NCI-H345 (cell line): Measurements from ENCODE around the gene KIF7.
"Not testable (repeated sequence)": the region's sequence is repeated elsewhere in the genome, so short reads cannot be mapped to it uniquely, and the experiment has no call there.

Source experiments
- DNase-seq: peaks from one replicate; lab custom pipeline; 2025; lab: John Stamatoyannopoulos, UW

The KIF7 gene, protein sequence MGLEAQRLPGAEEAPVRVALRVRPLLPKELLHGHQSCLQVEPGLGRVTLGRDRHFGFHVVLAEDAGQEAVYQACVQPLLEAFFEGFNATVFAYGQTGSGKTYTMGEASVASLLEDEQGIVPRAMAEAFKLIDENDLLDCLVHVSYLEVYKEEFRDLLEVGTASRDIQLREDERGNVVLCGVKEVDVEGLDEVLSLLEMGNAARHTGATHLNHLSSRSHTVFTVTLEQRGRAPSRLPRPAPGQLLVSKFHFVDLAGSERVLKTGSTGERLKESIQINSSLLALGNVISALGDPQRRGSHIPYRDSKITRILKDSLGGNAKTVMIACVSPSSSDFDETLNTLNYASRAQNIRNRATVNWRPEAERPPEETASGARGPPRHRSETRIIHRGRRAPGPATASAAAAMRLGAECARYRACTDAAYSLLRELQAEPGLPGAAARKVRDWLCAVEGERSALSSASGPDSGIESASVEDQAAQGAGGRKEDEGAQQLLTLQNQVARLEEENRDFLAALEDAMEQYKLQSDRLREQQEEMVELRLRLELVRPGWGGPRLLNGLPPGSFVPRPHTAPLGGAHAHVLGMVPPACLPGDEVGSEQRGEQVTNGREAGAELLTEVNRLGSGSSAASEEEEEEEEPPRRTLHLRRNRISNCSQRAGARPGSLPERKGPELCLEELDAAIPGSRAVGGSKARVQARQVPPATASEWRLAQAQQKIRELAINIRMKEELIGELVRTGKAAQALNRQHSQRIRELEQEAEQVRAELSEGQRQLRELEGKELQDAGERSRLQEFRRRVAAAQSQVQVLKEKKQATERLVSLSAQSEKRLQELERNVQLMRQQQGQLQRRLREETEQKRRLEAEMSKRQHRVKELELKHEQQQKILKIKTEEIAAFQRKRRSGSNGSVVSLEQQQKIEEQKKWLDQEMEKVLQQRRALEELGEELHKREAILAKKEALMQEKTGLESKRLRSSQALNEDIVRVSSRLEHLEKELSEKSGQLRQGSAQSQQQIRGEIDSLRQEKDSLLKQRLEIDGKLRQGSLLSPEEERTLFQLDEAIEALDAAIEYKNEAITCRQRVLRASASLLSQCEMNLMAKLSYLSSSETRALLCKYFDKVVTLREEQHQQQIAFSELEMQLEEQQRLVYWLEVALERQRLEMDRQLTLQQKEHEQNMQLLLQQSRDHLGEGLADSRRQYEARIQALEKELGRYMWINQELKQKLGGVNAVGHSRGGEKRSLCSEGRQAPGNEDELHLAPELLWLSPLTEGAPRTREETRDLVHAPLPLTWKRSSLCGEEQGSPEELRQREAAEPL (N-terminal part only)

GRCh38 chr15:89654847-89655805 lies at the start of gene KIF7:
Gene KIF7, minus strand, starts transcription at chr15:89655467. Its CDS starts 2,537 bp downstream, at chr15:89652930.
- peak; percentile 52 for DNase-seq

- no peak for DNase-seq
These were observed 49.1 kb upstream of the KIF7 start for GRCh38 chr15:89704411-89704810.

DNA sequence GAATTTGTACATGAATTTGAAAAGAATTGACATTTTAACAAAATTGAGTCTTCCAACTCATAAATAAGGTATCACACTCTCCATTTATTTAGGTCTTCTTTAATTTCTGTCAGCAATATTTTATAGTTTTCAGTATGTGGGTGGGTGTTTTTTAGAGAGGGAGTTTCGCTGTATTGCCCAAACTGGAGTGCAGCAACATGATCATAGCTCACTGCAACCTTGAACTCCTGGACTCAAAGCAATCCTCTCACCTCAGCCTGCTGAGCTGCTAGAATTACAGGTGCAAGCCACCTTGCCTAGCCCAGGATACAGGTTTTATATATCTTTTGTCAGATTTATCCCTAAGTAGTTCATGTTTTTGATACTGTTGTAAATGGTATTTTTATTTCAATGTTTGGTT lies 39.9 kb upstream of the KIF7 start:
- DNase-seq: no peak

DNA sequence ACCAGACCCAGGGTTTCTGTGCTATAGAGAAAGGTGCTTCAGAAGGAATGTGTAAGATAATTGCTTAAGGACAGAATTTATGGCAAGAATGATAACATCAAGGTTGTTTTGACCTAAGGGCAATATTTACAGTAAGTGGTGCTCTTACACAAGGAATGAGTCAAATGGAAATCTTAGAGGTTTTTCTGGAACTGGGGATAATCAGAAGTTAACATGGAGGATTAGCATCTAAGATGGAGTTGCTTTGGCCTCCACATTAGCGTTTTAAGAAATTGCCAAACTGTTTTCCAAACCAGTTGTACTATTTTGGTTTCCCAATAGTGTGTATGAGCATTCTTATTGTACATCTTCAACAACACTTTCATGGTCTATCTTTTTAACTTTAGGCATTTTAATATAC lies 38.4 kb upstream of the KIF7 start:
- DNase-seq: no peak

GRCh38 chr15:89693091-89693490 lies 37.8 kb upstream of the KIF7 start:
- DNase-seq: no peak

DNA sequence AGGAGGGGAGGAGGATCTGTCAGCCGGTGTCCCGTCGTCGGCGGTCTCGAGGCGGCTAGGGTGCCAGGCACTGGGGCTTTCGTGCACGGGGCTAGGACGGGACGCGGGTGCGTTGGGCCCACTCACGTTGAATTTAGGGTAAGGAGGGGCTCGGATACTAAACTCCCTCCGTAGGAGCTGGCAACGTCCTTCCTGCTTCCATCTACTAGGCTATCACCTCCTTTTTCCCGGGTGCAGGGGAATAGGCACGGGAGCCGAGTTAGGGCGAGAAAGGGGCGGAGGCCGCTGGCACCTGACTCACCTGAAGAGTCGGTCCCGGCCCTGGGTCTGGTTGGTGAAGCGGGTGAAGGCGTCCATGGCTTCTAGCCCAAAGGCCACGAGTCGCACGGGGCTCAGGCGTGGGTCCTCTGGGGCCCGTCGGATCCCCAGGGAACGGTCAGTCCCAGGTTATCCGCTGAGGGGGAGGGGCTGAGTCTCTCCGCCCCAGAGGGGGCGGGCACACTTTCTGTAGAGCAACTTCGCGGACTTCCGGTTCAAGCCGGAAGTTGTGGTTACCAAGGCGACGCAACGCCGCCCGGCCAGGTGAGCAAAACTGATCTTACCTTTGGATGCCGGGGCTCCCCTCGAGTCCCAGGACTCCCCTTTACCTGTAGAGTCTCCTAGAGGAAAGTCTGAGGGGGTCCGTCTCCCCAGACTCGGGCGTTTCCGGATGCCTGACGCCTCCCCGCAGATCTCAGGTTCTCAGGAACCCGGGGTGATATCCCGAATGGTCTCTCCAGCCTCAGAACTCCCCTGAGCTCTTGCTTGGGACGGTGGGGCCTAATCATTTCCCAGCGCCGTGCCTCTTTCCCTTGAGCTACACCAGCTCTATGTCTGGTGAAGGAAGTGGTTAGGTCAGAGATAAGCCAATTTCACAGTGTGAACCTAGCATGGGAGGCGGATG lies 35.3 kb upstream of the KIF7 start, which contains the start of the genes PEX11A and WDR93:
Gene PEX11A (minus strand): TSS at position 479 of the 943 bp plus-strand sequence. CDS start 122 bp downstream, at position 357.
Gene WDR93 (plus strand): TSS at position 536 of the 943 bp plus-strand sequence. CDS start 10,936 bp downstream, outside the sequence.
- DNase-seq: peak; percentile 76

DNA sequence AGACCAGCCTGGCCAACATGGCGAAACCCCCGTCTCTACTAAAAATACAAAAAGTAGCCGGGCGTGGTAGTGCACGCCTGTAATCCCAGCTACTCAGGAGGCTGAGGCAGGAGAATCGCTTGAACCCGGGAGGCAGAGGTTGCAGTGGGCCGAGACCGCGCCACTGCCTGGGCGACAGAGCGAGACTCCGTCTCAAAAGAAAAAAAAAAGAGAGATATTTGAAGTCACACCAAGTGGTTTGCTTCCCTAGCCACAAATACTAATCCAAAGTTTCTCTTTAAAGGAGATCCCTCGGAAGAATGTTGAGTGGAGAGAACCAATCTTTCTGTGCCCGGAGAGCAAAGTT lies 34.6 kb upstream of the KIF7 start:
- not testable (repeated sequence) for DNase-seq

DNA sequence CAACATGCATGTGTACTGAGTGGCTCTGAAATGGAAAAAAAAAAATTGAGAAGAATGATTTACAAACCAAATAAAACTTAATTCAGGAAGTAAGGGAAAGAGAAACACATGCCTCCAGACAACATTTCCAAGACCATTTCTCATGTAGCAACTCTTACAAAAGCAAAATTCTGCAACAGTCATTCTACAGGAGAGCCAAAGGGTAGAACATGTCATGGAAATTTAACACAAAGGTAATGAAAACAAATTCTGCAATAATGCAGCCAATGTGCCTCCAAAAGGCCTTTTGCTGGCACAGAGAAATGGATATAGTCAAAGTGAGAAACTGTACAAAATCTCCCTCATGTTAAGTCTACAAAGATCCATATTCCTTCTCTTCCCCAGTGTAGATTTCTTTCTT lies 31.3 kb upstream of the KIF7 start:
- DNase-seq: no peak

- no peak for DNase-seq
These were observed 30.7 kb upstream of the KIF7 start for GRCh38 chr15:89685995-89686394.

DNA sequence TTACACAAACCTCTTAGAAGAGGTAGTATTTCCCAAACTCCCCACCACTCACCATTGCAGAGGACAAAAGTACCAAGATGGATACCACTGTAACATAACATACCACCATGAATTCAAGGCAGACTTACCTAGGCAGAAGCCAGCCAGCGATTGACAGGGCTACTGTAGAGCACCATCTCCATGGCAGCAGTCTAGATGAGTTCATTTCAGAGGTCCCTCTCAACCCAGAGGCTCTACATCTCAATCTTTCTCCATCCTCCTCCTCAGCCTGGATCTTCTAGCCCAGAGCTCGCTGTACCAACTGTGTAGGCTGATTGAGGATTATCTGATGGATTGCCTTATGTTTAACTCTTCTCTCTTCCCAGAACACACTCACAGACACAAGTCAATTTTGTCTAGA lies 25.9 kb upstream of the KIF7 start:
- DNase-seq: no peak

- no peak for DNase-seq
These were observed 25.1 kb upstream of the KIF7 start for GRCh38 chr15:89680282-89680873.

DNA sequence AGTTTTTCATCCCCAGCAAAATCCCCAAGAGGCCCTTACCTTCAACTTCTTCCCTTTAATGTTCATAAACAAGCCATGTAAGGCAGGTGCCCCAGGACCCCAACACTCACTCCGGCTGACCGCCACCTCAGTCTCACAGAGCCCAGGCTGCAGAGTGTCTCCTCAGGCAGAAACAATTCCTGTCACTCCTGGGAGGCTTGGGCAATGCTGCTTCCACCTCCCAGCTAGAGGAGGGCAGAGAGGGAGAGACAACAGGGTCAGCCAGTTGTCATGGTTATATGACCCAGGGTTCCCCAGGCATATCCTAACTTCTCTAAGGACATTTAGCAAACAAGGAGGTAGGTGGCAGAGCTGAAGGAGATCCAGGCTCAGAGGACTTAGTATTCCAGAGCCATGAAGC lies 23.9 kb upstream of the KIF7 start, which contains the start of gene PLIN1:
Gene PLIN1 (minus strand): TSS at position 156 of the 400 bp plus-strand sequence. CDS start 1,878 bp downstream, outside the sequence.
- DNase-seq: no peak

GRCh38 chr15:89677381-89677780 lies 22.1 kb upstream of the KIF7 start:
- no peak for DNase-seq

DNA sequence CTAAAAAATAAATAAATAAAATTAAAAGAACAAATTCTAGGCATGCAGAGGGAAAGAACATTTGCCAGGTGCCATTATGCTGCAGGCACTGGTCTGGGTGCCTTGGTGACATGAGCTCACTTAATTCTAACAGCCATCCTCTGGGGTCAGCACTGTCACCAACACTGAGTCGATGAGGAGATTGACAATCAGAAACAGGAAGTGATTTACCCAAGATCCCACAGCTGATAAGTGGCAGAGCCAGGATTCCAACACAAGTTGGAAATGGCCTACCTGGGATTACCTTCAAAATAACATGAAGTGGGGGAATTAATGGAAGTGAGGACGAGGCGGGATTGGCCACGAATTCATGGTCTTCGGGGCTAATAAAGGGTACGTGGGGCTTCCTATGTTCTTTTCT lies 20.3 kb upstream of the KIF7 start:
- no peak for DNase-seq

DNA sequence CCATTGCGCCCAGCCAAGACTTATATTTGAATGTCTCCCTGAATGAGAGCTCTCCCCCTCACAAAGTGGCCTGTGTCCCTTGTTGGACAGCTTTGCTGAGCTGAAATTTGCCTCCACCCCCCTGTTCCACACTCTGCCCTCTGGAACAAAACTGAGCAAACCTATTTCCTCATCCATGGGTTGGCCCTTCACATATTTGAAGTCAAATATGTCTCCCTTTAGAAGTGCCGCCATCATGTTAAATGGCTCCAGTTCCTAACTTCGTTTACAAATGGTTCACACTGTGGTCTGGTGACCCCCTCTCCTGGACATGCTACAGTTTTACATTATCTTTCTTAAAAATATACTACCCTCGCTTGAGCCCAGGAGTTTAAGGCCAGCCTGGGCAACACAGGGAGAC lies 19.3 kb upstream of the KIF7 start:
- no peak for DNase-seq

DNA sequence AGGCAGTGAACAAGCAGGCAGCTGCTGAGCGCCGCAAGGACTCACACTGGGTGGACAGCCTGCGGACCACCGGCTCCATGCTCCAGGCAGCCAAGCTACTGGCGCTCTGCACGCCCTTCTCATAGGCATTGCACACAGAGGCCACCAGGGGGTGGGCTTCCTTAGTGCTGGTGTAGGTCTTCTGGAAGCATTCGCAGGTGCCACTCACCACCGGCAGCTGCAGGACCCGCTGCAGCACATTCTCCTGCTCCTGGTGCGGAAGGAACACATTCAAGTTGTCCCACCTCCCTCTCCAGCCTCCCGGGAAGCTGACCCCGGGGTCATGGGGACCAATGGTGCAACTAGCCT lies 17.9 kb upstream of the KIF7 start:
- peak; percentile 10 for DNase-seq

DNA sequence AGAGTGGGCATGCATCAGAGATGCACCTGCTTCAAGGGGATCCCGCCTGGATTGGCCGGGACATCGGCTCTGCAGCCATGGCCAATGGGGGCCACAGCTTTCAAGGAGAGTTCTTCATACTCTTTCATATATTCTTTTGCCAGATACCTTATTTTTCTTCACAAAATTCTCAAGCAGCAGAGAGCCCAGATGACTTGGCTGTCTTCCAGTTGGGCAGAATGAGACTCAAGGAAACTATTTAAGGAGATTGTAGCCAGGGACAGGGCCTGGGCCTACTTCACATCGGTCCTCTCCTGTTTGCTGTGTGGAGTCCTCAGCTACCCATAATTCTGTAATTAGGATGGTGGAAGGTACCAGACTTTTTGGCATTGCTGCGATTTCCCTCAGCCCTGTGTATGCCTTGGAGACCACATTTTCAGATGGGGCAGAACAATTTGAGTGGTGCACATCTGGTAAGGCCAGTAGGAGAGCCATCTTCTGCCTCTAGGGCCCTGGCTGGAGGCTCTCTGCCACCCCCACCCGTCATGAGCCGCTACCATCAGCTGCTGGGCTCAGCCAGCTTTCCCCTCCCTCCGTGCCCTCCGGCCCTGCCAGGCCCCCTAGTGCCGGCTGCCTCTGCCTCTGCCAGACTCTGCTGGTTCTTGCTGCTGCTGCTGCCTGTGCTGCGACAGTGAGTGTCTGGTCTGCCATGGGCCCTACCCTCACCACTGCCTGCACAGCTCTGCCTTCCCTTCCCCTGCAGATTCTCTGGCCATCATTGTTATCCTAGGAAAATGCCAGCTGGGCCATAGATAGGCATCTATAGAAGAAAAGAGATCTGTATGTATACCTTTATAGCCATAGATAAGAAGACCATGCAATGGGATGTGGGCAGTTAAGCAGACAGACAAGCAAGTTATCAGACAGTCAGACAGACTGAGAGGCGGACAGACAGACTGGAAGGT lies 17.2 kb upstream of the KIF7 start:
- DNase-seq: no peak

GRCh38 chr15:89671687-89672086 lies 16.4 kb upstream of the KIF7 start:
- DNase-seq: no peak
